BJ (cell line): ENCODE measurements around the gene NOX5. TPM values are rescaled to one million over a fixed set of nuclear protein-coding genes. Genes with fewer than 3 reads are reported as not detected.

Experiments
- CTCF ChIA-PET: fragments of 350-600 bp; formaldehyde crosslinking; extraction: SDS; loops from one replicate; lab custom pipeline; 2021; ENCODE audit warnings: antibody characterized with exemption, inconsistent platforms; lab: Yijun Ruan, JAX
- POLR2A ChIA-PET: fragments of 300-600 bp; sonication (Branson Sonifier 250); formaldehyde crosslinking; extraction: SDS; loops from one replicate; lab custom pipeline; 2021; ENCODE audit warnings: antibody characterized with exemption; lab: Charles Lee
- DNase-seq: peaks from one replicate; pipeline ENCODE4 v3.0.0-alpha.2; 2011; ENCODE audit warnings: low read depth
- H3K27me3 ChIP-seq: 2 replicates; pipeline ENCODE4 v1.6.0; 2011; ENCODE audit warnings: low read length; ENCODE audit not compliant: control insufficient read depth, insufficient read depth
- H3K36me3 ChIP-seq: 2 replicates; pipeline ENCODE4 v1.5.1; 2011; ENCODE audit warnings: low read length; ENCODE audit not compliant: control insufficient read depth, insufficient read depth
- H3K4me3 ChIP-seq: 2 replicates; pipeline ENCODE4 v1.5.1; 2011; ENCODE audit warnings: low read depth, mild to moderate bottlenecking, control low read depth, low read length
- polyA plus RNA-seq: library from polyadenylated mRNA; depleted of rRNA; stranded (reverse); fragments of >200 nt; gene quantifications from 2 replicates; pipeline ENCODE4 v1.2.3, GENCODE V29; 2011
- TF ChIP-seq, protein P1 (sequence below): IDR thresholded peaks from 2 replicates; pipeline ENCODE4 v1.5.1; 2011; ENCODE audit warnings: low read depth, mild to moderate bottlenecking, control low read depth, inconsistent platforms, low read length, moderate library complexity; ENCODE audit not compliant: insufficient read depth

Gene NOX5
- polyA plus RNA-seq, 1 experiment, result 0.86 TPM

GRCh38 chr15:69094124-69094921, 79.8 kb downstream of the NOX5 start:
- CTCF ChIA-PET, result interaction anchor here (0.6 to 1.3 kb wide), 2 partner anchors 10 to 35 kb away, joined by 3 to 4 read pairs; no protein-coding TSS in a partner anchor
- H3K4me3 ChIP-seq, result no peak overlapping the region

DNA sequence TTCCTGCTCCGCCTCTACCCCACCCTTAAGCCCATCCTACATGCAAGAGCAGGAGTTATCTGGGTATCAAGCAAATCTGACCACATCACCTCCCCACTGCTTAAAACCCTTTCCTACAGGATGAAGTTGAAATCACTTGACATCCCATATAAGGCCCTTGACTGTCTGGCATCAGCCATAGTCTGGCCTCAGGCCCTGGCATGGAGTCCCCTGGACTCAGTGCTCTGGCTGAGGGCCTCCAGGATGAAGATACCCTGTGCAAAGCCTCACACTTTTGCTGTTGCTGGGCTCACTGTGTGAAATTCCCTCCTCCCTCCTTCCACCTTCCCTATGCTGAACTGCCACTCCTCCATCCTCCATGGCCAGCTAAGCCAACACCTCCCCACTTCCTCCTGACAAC, 80.8 kb downstream of the NOX5 start:
- ChIA-PET POLR2A (no interaction called here), CTCF (interaction anchor here (1.3 kb wide), 1 partner anchor 36 kb away, joined by 3 read pairs; no protein-coding TSS in a partner anchor)
- Histone ChIP-seq H3K36me3 (no peaks in the 10 kb centered on the region), H3K27me3 (peaks cover 23% of the 10 kb centered on the region), H3K4me3 (no peak overlapping the region)
- no peak for DNase-seq
- TF ChIP-seq, protein P1, sequence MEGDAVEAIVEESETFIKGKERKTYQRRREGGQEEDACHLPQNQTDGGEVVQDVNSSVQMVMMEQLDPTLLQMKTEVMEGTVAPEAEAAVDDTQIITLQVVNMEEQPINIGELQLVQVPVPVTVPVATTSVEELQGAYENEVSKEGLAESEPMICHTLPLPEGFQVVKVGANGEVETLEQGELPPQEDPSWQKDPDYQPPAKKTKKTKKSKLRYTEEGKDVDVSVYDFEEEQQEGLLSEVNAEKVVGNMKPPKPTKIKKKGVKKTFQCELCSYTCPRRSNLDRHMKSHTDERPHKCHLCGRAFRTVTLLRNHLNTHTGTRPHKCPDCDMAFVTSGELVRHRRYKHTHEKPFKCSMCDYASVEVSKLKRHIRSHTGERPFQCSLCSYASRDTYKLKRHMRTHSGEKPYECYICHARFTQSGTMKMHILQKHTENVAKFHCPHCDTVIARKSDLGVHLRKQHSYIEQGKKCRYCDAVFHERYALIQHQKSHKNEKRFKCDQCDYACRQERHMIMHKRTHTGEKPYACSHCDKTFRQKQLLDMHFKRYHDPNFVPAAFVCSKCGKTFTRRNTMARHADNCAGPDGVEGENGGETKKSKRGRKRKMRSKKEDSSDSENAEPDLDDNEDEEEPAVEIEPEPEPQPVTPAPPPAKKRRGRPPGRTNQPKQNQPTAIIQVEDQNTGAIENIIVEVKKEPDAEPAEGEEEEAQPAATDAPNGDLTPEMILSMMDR, result no peak

More at GRCh38 chr15:69094124-69094921, 79.8 kb downstream of the NOX5 start:
- Histone ChIP-seq H3K36me3 (no peaks in the 10 kb centered on the region), H3K27me3 (peaks cover 23% of the 10 kb centered on the region)
- POLR2A ChIA-PET, result no interaction called here
- no peak for DNase-seq
- TF ChIP-seq, protein P1, result no peak

- ChIA-PET POLR2A (no interaction called here), CTCF (no interaction called here)
- H3K36me3 ChIP-seq, result no peaks in the 10 kb centered on the region
- no peak overlapping the region for H3K4me3 ChIP-seq
- H3K27me3 ChIP-seq, result peaks cover 25% of the 10 kb centered on the region
- no peak for DNase-seq
- TF ChIP-seq, protein P1, result no peak
Observed at GRCh38 chr15:69096196-69096595, 81.7 kb downstream of the NOX5 start.

DNA sequence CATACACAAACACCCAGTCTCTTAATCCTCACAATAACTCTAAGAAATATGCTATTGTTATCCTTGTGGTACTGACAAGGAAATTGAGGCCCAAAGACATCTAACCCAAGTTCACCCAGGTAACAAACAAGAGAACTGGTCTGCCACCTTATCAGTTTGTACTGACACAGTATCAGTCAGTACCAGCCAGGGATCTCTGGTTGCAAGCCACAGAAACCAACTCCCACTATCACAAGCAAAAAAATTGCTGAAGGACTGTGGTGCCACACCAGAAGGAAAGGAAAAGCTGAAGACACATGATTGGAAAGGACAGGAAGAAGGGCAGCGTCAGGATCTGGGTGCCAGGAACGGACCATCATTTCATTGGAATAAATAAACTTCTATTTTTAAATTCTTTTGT, 82.1 kb downstream of the NOX5 start:
- TF ChIP-seq, protein P1, result no peak
- H3K27me3 ChIP-seq, result peaks cover 26% of the 10 kb centered on the region
- no peak for DNase-seq
- ChIA-PET CTCF (no interaction called here), POLR2A (no interaction called here)
- no peak overlapping the region for H3K4me3 ChIP-seq
- no peaks in the 10 kb centered on the region for H3K36me3 ChIP-seq

GRCh38 chr15:69098771-69099170, 84.3 kb downstream of the NOX5 start:
- H3K36me3 ChIP-seq, result no peaks in the 10 kb centered on the region
- POLR2A ChIA-PET, result no interaction called here
- CTCF ChIA-PET, result interaction anchor here (1.8 kb wide), 1 partner anchor 10 kb away, joined by 3 read pairs; no protein-coding TSS in a partner anchor
- no peak for DNase-seq
- TF ChIP-seq, protein P1, result no peak
- H3K27me3 ChIP-seq, result peaks cover 26% of the 10 kb centered on the region
- no peak overlapping the region for H3K4me3 ChIP-seq
